ENCODE measurements around the gene REPIN1. TPM values are rescaled to one million over a fixed set of nuclear protein-coding genes. Genes with fewer than 3 reads are reported as not detected.

The REPIN1 gene
- total RNA-seq, 1 donor from 2014 or later: 65.8 TPM

DNA sequence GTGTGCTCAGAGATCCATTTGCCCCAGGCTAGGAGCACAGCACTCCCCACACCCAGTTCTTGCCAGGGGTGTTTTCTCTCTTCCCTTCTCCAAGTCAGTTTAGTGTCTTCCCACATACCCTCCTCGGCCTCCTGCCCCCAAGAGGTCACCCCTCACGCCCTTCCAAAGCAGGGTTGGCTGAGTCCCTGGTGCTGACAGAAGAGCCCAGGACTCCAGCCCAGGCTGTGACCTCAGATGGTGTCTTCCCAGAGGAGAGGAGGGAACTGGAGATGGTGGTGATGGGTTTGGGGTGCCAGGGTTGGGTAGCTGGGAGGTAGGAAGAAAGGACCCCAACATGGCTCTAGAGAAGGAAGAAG, 30.3 kb downstream of the REPIN1 start:
- H3K9me3 Mint-ChIP-seq (ENCODE audit: low read depth): no peaks in the 10 kb centered on the region
- peaks cover 11% of the 10 kb centered on the region for H3K4me1 Mint-ChIP-seq (ENCODE audit: low read depth)
- H3K36me3 Mint-ChIP-seq (ENCODE audit: low read depth): peaks cover 8% of the 10 kb centered on the region
- no peak overlapping the region for H3K27ac Mint-ChIP-seq (ENCODE audit: unreplicated experiment)
- TF ChIP-seq, protein P1, sequence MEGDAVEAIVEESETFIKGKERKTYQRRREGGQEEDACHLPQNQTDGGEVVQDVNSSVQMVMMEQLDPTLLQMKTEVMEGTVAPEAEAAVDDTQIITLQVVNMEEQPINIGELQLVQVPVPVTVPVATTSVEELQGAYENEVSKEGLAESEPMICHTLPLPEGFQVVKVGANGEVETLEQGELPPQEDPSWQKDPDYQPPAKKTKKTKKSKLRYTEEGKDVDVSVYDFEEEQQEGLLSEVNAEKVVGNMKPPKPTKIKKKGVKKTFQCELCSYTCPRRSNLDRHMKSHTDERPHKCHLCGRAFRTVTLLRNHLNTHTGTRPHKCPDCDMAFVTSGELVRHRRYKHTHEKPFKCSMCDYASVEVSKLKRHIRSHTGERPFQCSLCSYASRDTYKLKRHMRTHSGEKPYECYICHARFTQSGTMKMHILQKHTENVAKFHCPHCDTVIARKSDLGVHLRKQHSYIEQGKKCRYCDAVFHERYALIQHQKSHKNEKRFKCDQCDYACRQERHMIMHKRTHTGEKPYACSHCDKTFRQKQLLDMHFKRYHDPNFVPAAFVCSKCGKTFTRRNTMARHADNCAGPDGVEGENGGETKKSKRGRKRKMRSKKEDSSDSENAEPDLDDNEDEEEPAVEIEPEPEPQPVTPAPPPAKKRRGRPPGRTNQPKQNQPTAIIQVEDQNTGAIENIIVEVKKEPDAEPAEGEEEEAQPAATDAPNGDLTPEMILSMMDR (IDR thresholded peaks at IDR 0.05): no peak
- H3K4me3 Mint-ChIP-seq (ENCODE audit: unreplicated experiment): no peak overlapping the region
- no peak for DNase-seq (ENCODE audit: low spot score)
- H3K27me3 Mint-ChIP-seq (ENCODE audit: low read depth): no peaks in the 10 kb centered on the region

DNA sequence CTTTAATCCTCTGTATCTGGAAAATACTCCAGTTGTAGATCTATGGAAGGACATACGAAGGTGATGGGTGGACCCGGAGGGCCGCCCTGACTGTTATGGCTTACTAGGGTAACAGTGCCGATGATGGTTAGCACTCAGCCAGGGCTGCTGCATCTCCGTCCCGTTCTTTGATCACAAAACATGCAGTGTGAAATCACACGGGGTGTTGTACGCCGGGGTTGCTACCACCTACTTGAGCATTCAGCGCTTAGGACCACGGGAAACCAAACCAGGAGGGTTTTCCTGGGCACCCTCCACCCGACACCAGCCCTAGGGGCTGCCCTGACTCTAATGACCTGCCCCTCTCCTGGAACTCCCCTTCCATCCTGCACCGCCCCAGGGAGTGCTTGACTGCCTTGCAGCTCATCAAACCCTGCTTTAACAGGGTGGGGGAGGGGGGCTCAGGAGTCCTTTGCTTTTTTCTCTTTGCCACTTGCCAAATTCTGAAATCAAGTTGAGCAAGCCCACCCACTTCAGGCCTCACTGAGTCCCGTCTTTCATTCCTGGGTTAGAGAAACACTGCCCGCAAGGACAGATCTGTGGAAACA, 30.9 kb downstream of the REPIN1 start:
- Mint-ChIP-seq H3K9me3 (ENCODE audit: low read depth) (no peaks in the 10 kb centered on the region), H3K36me3 (ENCODE audit: low read depth) (peaks cover 8% of the 10 kb centered on the region), H3K4me1 (ENCODE audit: low read depth) (peaks cover 16% of the 10 kb centered on the region), H3K27me3 (ENCODE audit: low read depth) (no peaks in the 10 kb centered on the region), H3K4me3 (ENCODE audit: unreplicated experiment) (no peak overlapping the region), H3K27ac (ENCODE audit: unreplicated experiment) (no peak overlapping the region)
- TF ChIP-seq, protein P1 (IDR thresholded peaks at IDR 0.05): no peak
- DNase-seq (ENCODE audit: low spot score): no peak

DNA sequence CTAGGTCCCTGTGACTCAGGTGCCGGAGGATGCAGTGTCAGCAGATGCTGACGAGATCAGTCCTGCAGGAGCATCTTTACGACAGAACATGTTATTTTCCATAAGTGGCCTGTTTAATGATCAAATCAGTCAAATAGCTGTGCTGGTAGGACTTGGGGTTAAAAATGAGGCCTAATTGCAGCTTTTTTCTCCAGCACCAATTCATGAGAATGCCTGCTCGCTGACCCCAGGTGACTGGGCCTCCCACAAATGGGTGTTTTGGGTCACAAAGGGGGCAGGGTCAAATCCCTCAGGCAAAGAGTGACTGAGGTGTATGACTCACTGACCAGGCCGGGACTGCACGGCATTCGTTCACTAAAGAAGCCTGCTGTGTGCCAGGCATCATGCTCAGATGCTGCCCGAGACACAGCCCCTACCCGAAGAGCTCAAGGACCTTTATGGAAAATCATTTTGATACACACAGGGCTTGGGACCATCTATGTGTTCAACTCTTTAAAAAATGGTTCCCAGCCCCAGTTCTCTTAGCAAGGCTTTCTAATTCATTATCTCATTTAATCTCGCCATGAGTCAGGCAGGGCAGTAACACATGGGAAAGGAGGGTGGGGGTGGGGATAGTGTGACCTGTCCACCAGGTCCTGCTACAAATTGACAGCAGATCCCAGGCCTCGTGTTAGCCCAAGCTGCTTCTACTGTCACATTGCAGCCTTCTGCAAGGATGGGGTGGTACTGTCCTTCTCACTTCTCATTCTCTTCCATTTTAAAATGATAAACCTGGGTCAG, 31.6 kb downstream of the REPIN1 start:
- H3K27ac Mint-ChIP-seq (ENCODE audit: unreplicated experiment): no peak overlapping the region
- H3K9me3 Mint-ChIP-seq (ENCODE audit: low read depth): no peaks in the 10 kb centered on the region
- TF ChIP-seq, protein P1 (IDR thresholded peaks at IDR 0.05): no peak
- peaks cover 8% of the 10 kb centered on the region for H3K36me3 Mint-ChIP-seq (ENCODE audit: low read depth)
- DNase-seq (ENCODE audit: low spot score): no peak
- H3K27me3 Mint-ChIP-seq (ENCODE audit: low read depth): no peaks in the 10 kb centered on the region
- H3K4me1 Mint-ChIP-seq (ENCODE audit: low read depth): peaks cover 18% of the 10 kb centered on the region
- no peak overlapping the region for H3K4me3 Mint-ChIP-seq (ENCODE audit: unreplicated experiment)

DNA sequence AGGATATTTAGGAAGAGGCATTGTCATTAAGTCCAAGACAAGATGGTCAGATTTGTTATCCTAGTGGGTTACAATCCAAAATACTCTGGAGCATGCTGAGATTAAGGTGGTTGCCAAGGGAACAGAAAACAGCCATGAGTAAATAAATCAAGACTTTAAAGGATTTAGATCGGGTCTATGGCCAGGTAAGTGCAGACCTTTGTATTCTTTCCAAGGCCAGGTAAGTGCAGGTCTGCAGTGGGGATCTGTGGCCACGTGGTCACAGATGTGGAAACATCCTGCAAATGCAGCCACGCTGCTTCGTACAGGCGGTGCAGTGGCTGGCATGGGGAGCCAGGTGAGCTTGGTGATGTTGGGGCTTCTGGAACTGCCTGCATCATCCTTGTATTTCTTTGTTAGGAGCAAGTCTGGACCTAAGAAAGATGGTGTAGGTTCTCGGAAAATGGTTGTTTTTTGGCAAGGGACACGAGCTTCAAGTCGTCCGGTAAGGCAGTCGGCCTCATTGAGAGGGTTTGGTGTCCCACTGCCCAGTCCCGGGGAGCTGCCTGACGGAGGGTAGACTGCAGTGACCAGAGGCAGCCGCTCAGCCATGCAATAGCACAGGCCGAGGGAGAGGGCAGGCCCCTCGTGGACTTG, 32.3 kb downstream of the REPIN1 start:
- Mint-ChIP-seq H3K36me3 (ENCODE audit: low read depth) (peaks cover 8% of the 10 kb centered on the region), H3K27ac (ENCODE audit: unreplicated experiment) (no peak overlapping the region), H3K27me3 (ENCODE audit: low read depth) (no peaks in the 10 kb centered on the region), H3K4me3 (ENCODE audit: unreplicated experiment) (no peak overlapping the region), H3K9me3 (ENCODE audit: low read depth) (no peaks in the 10 kb centered on the region), H3K4me1 (ENCODE audit: low read depth) (peaks cover 23% of the 10 kb centered on the region)
- DNase-seq (ENCODE audit: low spot score): no peak
- TF ChIP-seq, protein P1 (IDR thresholded peaks at IDR 0.05): no peak

DNA sequence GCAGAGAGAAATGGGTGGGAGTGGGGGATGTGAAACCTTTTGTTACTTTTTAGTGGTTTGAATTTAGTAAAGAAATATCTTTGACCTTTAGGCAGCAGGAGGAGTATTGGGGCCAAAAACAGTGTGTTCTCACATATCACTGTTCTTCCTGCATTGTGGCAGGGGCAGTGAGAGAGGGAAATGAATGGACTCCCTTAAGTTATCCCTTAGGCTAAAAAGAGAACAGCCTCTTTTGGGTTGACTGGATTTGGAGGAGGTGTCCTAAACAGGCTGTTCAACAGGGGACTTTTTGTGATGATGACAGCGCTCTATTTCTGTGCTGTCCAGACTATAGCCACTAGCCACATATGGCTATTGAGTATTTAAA, 32.8 kb downstream of the REPIN1 start:
- peaks cover 5% of the 10 kb centered on the region for H3K36me3 Mint-ChIP-seq (ENCODE audit: low read depth)
- no peak overlapping the region for H3K4me3 Mint-ChIP-seq (ENCODE audit: unreplicated experiment)
- no peak overlapping the region for H3K27ac Mint-ChIP-seq (ENCODE audit: unreplicated experiment)
- no peak for DNase-seq (ENCODE audit: low spot score)
- no peaks in the 10 kb centered on the region for H3K27me3 Mint-ChIP-seq (ENCODE audit: low read depth)
- H3K9me3 Mint-ChIP-seq (ENCODE audit: low read depth): no peaks in the 10 kb centered on the region
- H3K4me1 Mint-ChIP-seq (ENCODE audit: low read depth): peaks cover 28% of the 10 kb centered on the region
- TF ChIP-seq, protein P1 (IDR thresholded peaks at IDR 0.05): no peak
